ENCODE data around the gene CPE. TPM values are rescaled to one million over a fixed set of nuclear protein-coding genes. Genes with fewer than 3 reads are reported as not detected.

The CPE gene
- total RNA-seq, 1 experiment from 2014 or later = 29.3 TPM

- ChIA-PET CTCF (interaction anchor here (1.2 kb wide), 1 partner anchor 12 kb away, joined by 3 read pairs; no protein-coding TSS in a partner anchor), RAD21 (ENCODE audit: low non-redundant PET in 1 of 2, low total read pairs in 2 of 2, uncharacterized antibody in 2 of 2, unreplicated experiment in 2 of 2) (no interaction called here), POLR2A (no interaction called here)
- TF ChIP-seq CBX3 (IDR thresholded peaks at IDR 0.05; ENCODE audit: low read depth) = no peak
- no peak for TF ChIP-seq POLR2A (IDR thresholded peaks at IDR 0.05; ENCODE audit: borderline replicate concordance, extremely low read depth, insufficient read depth, insufficient read length)
- TF ChIP-seq ATF3 (IDR thresholded peaks at IDR 0.05) = no peak
- no peak for TF ChIP-seq REST (IDR thresholded peaks at IDR 0.05; ENCODE audit: low read depth)
- no peak for TF ChIP-seq JUND (IDR thresholded peaks at IDR 0.05)
- no peak for TF ChIP-seq SIN3A (IDR thresholded peaks at IDR 0.05; ENCODE audit: low read depth)
- TF ChIP-seq ELF1 (IDR thresholded peaks at IDR 0.05; ENCODE audit: borderline replicate concordance, low read depth) = no peak
- no peak for TF ChIP-seq ZNF274 (IDR thresholded peaks at IDR 0.05; ENCODE audit: low read depth, low read length)
- TF ChIP-seq YY1 (IDR thresholded peaks at IDR 0.05; ENCODE audit: extremely low read depth, insufficient replicate concordance, low read depth, low read length) = no peak
- no peak for TF ChIP-seq CEBPB (IDR thresholded peaks at IDR 0.05; ENCODE audit: low read depth)
- TF ChIP-seq RAD21 (IDR thresholded peaks at IDR 0.05; ENCODE audit: low read depth) = no peak
- no peak for TF ChIP-seq POLR2AphosphoS5 (IDR thresholded peaks at IDR 0.05; ENCODE audit: low read depth, low read length)
- no peak for TF ChIP-seq EGR1 (IDR thresholded peaks at IDR 0.05; ENCODE audit: low read depth)
- no peak for TF ChIP-seq TCF7L2 (IDR thresholded peaks at IDR 0.05; ENCODE audit: borderline replicate concordance, extremely low read depth, insufficient read depth, insufficient read length)
- no peak for TF ChIP-seq SP1 (IDR thresholded peaks at IDR 0.05; ENCODE audit: low read depth)
- no peak for TF ChIP-seq MAX (IDR thresholded peaks at IDR 0.05)
- TF ChIP-seq EZH2phosphoT487 (IDR thresholded peaks at IDR 0.05; ENCODE audit: borderline replicate concordance) = no peak
- TF ChIP-seq ZBTB33 (IDR thresholded peaks at IDR 0.05; ENCODE audit: extremely low read depth, insufficient replicate concordance, low read length) = no peak
- no peak for TF ChIP-seq EZH2 (IDR thresholded peaks at IDR 0.05)
- no peak for TF ChIP-seq ZFX (IDR thresholded peaks at IDR 0.05)
- H3K79me2 ChIP-seq (ENCODE audit: insufficient read depth, low read length) = no peaks in the 10 kb centered on the region
- intact Hi-C loops (cut with micrococcal nuclease) = no loop called here
- DNase-seq (ENCODE audit: low read depth, low spot score) (no peak), ATAC-seq (no peak)
- peaks cover 8 to 10% of the 10 kb centered on the region in 2 experiments for H3K4me1 ChIP-seq (ENCODE audit: control insufficient read depth in 1 of 2, insufficient read depth in 2 of 2, low read length in 2 of 2)
- no peak overlapping the region for H3K4me2 ChIP-seq (ENCODE audit: low read length)
- no peaks in the 10 kb centered on the region for H4K20me1 ChIP-seq (ENCODE audit: insufficient read depth)
- H3K9me2 ChIP-seq (ENCODE audit: insufficient read depth) = no peaks in the 10 kb centered on the region
- H3K36me3 ChIP-seq (ENCODE audit: control insufficient read depth in 1 of 2, insufficient read depth in 2 of 2, low read length in 2 of 2) = no peaks in the 10 kb centered on the region
- H3K4me3 ChIP-seq (replicated peaks in 1 of 2; ENCODE audit: low read depth in 1 of 2, low read length in 2 of 2) = no peak overlapping the region
- no peak overlapping the region for H2AFZ ChIP-seq (ENCODE audit: low read depth, low read length, poor library complexity, severe bottlenecking)
- no peak overlapping the region for H3K9ac ChIP-seq (ENCODE audit: low read length)
- BruUV-seq (replicated peaks) = no TSS peak
- H3K27ac ChIP-seq (ENCODE audit: low read depth, low read length) = no peak overlapping the region
- no peaks in the 10 kb centered on the region for H3K27me3 ChIP-seq (ENCODE audit: insufficient read depth, low read length)
- no peaks in the 10 kb centered on the region for H3K9me3 ChIP-seq (ENCODE audit: control insufficient read depth in 1 of 2, insufficient read depth in 1 of 2, low read depth in 1 of 2, low read length in 2 of 2)
Measured at GRCh38 chr4:165481053-165481835, 102.4 kb downstream of the CPE start.

Data from HCT116 (cell line).